Osteoblast (primary cell): Measurements from ENCODE around the gene HSPB7. TPM values are rescaled to one million over a fixed set of nuclear protein-coding genes. Genes with fewer than 3 reads are reported as not detected.

Source experiments
- DNase-seq: peaks from one replicate; pipeline ENCODE4 v3.0.0; 2011; ENCODE audit warnings: low spot score, mixed read lengths; ENCODE audit not compliant: insufficient read length; ENCODE audit errors: missing footprints
- H2AFZ ChIP-seq: 2 replicates; pipeline ENCODE4 v1.6.0; 2011; ENCODE audit warnings: mild to moderate bottlenecking, low read length
- H3K27ac ChIP-seq: 2 replicates; pipeline ENCODE4 v1.5.1; 2011; ENCODE audit warnings: mild to moderate bottlenecking, low read depth, low read length, moderate library complexity
- H3K27me3 ChIP-seq: 2 replicates; pipeline ENCODE4 v1.6.0; 2012; ENCODE audit warnings: mild to moderate bottlenecking, control low read depth, inconsistent platforms, low read length, moderate library complexity; ENCODE audit not compliant: insufficient read depth
- H3K36me3 ChIP-seq: 2 replicates; pipeline ENCODE4 v1.5.1; 2011; ENCODE audit warnings: mild to moderate bottlenecking, low read length, control low read depth, moderate library complexity; ENCODE audit not compliant: insufficient read depth
- H3K4me1 ChIP-seq: 2 replicates; pipeline ENCODE4 v1.5.1; 2011; ENCODE audit warnings: mild to moderate bottlenecking, low read length, control low read depth, moderate library complexity; ENCODE audit not compliant: insufficient read depth
- H3K4me2 ChIP-seq: 2 replicates; pipeline ENCODE4 v1.6.0; 2011; ENCODE audit warnings: mild to moderate bottlenecking, low read length; ENCODE audit not compliant: insufficient read depth
- H3K4me3 ChIP-seq: fragments of 200-600 bp; sonication (generic); 3 replicates; pipeline ENCODE4 v1.5.1; 2012; ENCODE audit warnings: mild to moderate bottlenecking, low read length, inconsistent platforms; ENCODE audit not compliant: insufficient read depth
- H3K79me2 ChIP-seq: 2 replicates; pipeline ENCODE4 v1.6.0; 2012; ENCODE audit warnings: mild to moderate bottlenecking, low read length, control low read depth, inconsistent platforms; ENCODE audit not compliant: insufficient read depth
- H3K9me3 ChIP-seq: 2 replicates; pipeline ENCODE4 v1.5.1; 2011; ENCODE audit warnings: low read depth, low read length, control low read depth
- H4K20me1 ChIP-seq: 2 replicates; pipeline ENCODE4 v1.6.0; 2012; ENCODE audit warnings: mild to moderate bottlenecking, low read length, control low read depth; ENCODE audit not compliant: insufficient read depth
- total RNA-seq: library from RNA; depleted of rRNA; stranded (reverse); fragments of >200 nt; gene quantifications from 2 replicates; pipeline ENCODE4 v1.2.3, GENCODE V29; 2012
- TF ChIP-seq, protein P1 (sequence below): IDR thresholded peaks from 2 replicates; pipeline ENCODE4 v1.5.1; 2011; ENCODE audit warnings: mild to moderate bottlenecking, low read depth, low read length, moderate library complexity; ENCODE audit errors: extremely low read depth

HSPB7 gene
- total RNA-seq, 1 donor, result 6.9 TPM

DNA sequence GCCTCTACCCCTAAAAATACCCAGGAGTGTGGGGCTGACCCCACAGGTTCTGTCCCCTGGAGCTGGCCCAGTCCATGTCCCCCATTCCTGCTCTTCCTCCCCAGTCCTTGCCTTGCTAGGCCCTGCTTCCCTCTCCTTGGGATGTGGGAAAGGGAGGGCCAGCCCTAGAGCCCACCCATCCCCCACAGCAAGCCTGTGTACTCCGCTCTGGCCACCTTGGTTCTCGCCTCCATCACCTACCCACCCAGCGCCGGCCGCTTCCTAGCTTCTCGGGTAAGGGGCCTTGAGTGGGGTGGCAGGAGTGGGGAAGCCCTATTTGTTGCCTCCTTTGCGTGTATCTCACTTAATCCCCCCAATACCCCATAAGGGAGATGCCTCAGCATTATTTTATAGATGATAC lies 32.5 kb upstream of the HSPB7 start:
- TF ChIP-seq, protein P1, sequence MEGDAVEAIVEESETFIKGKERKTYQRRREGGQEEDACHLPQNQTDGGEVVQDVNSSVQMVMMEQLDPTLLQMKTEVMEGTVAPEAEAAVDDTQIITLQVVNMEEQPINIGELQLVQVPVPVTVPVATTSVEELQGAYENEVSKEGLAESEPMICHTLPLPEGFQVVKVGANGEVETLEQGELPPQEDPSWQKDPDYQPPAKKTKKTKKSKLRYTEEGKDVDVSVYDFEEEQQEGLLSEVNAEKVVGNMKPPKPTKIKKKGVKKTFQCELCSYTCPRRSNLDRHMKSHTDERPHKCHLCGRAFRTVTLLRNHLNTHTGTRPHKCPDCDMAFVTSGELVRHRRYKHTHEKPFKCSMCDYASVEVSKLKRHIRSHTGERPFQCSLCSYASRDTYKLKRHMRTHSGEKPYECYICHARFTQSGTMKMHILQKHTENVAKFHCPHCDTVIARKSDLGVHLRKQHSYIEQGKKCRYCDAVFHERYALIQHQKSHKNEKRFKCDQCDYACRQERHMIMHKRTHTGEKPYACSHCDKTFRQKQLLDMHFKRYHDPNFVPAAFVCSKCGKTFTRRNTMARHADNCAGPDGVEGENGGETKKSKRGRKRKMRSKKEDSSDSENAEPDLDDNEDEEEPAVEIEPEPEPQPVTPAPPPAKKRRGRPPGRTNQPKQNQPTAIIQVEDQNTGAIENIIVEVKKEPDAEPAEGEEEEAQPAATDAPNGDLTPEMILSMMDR, result no peak
- H3K4me1 ChIP-seq, result peaks cover 3% of the 10 kb centered on the region

DNA sequence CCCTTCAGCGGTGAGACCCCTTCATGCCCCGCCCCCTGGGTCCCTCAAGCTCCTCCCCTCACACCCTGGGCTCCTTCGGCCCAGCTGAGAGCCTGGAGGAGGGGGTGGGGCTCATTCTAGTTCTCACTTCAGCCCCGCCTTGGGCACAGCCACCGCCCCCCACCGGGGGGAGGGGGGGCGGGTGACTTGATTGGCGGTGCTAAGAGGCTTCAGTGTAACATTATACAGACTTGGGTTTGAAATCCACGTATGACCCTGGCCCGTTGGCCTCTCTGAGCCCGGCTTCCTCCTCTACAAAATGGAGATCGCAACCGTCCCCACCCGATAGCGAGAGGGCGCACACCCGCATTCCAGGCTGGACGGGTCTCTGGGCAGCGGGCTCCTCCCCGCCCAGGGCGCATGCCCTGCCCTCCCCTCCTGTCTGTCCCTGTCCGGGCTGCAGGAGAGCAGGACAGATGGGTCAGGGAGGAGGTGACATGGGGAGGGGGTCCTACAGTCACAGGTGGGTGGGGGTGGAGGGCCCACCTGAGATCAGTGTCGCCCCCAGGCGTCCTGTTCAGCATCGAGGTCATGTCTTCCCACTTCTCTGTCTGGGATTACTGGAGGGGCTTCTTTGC lies 30.8 kb upstream of the HSPB7 start:
- DNase-seq, result peak; percentile 88
- TF ChIP-seq, protein P1, result no peak
- peaks cover 3% of the 10 kb centered on the region for H3K4me1 ChIP-seq
- no peak overlapping the region for H3K27ac ChIP-seq
- no peaks in the 10 kb centered on the region for H3K36me3 ChIP-seq
- peak overlapping the region; percentile 76 for H2AFZ ChIP-seq
- H3K9me3 ChIP-seq, result no peaks in the 10 kb centered on the region
- H3K27me3 ChIP-seq, result no peaks in the 10 kb centered on the region
- H3K4me3 ChIP-seq, result peak overlapping the region; percentile 62
- H4K20me1 ChIP-seq, result no peaks in the 10 kb centered on the region
- peak overlapping the region; percentile 81 for H3K4me2 ChIP-seq
- no peaks in the 10 kb centered on the region for H3K79me2 ChIP-seq

More for the DNA sequence above, 32.5 kb upstream of the HSPB7 start:
- Histone ChIP-seq H2AFZ (no peak overlapping the region), H3K4me2 (no peak overlapping the region), H3K27me3 (peaks cover 3% of the 10 kb centered on the region), H3K36me3 (no peaks in the 10 kb centered on the region), H3K27ac (no peak overlapping the region), H3K79me2 (no peaks in the 10 kb centered on the region), H3K9me3 (no peaks in the 10 kb centered on the region), H3K4me3 (no peak overlapping the region), H4K20me1 (no peaks in the 10 kb centered on the region)
- DNase-seq, result peak; percentile 73

DNA sequence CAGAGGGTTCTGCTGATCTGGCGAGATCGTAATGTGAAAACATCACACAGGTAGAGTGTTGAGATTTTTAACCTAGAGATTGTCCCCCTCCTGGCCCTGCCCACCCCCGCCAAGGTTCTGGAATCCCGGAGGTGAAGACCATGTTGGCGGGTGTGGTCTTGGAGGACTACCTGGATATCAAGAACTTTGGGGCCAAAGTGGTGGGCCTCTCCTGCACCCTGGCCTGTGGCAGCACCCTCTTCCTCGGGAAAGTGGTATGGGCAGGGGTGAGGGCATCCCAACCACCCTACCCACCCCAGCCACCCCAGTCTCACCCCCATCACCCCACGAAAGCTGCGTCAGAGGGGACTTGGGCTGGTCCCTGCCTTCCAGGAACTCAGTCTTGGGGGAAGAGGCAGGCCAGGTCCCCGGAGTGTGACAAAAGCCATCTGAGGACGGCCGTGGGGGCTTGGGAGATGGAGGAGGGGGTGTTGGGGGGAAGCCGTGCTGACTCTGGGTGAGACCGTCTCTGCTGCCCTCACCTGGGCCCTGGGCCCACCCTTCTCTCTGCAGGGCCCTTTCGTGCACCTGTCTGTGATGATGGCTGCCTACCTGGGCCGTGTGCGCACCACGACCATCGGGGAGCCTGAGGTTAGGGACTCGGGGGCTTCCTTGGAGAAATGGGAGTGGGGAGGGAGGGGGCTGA lies 30.1 kb upstream of the HSPB7 start:
- H3K27ac ChIP-seq, result no peak overlapping the region
- TF ChIP-seq, protein P1, result no peak
- H3K4me2 ChIP-seq, result no peak overlapping the region
- H3K27me3 ChIP-seq, result no peaks in the 10 kb centered on the region
- peaks cover 3% of the 10 kb centered on the region for H3K4me1 ChIP-seq
- H3K36me3 ChIP-seq, result no peaks in the 10 kb centered on the region
- no peaks in the 10 kb centered on the region for H4K20me1 ChIP-seq
- no peak overlapping the region for H3K4me3 ChIP-seq
- no peaks in the 10 kb centered on the region for H3K79me2 ChIP-seq
- no peak overlapping the region for H2AFZ ChIP-seq
- DNase-seq, result peak; percentile 49
- no peaks in the 10 kb centered on the region for H3K9me3 ChIP-seq

DNA sequence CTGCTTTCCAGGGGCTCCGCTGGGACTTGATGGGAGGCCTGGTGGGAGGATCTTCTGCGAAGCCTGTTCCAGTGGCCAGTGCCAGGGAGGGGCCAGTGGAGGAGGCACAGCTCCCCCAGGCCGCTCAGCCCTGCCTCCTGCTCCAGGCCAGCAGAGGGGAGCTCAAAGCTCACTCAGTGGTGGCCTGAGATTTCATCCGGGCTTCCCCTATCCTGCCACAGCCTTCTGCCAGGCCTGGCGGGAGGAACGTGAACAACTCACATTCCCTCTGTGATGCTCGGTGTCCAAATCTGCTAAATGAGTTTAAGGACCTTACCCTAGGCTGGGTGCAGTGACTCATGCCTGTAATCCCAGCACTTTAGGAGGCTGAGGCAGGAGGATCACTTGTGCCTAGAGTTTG lies 29.0 kb upstream of the HSPB7 start:
- TF ChIP-seq, protein P1, result peak; percentile 15
- DNase-seq, result peak; percentile 92
- H3K79me2 ChIP-seq, result no peaks in the 10 kb centered on the region
- H3K4me1 ChIP-seq, result peaks cover 3% of the 10 kb centered on the region
- H3K4me3 ChIP-seq, result no peak overlapping the region
- no peak overlapping the region for H2AFZ ChIP-seq
- H3K36me3 ChIP-seq, result no peaks in the 10 kb centered on the region
- no peaks in the 10 kb centered on the region for H3K9me3 ChIP-seq
- no peaks in the 10 kb centered on the region for H4K20me1 ChIP-seq
- no peak overlapping the region for H3K27ac ChIP-seq
- no peaks in the 10 kb centered on the region for H3K27me3 ChIP-seq
- H3K4me2 ChIP-seq, result no peak overlapping the region
